GM19468 (cell line): ENCODE measurements around the gene MAD1L1.

Experiments
- ATAC-seq: cut with Tn5 transposase; IDR thresholded peaks from one replicate; pipeline ENCODE4 v1.9.1; 2021; ENCODE audit warnings: mild to moderate bottlenecking, moderate library complexity, moderate number of reproducible peaks; ENCODE audit not compliant: unreplicated experiment; ENCODE audit errors: extremely low read depth

The MAD1L1 gene

DNA sequence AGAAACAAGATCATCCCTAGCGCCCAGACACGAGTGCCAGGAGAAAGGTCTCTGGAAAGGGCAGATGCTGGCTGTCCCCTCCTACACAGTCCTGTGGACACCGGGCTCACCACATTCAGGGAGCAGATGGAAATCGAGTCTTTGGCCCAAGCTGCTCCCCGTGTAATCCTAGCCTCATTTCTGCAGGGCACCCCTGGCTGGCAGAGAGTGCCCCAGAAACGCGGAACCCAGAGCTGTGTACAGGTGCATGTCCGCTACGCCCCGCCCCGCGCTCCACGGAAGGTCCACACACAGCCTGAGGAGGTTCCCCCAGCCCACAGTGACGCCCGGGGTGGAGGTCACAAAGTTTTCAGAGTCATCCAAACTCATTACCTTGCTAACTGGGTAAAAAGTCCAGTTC is 202.8 kb downstream of the MAD1L1 start:
- ATAC-seq, result no peak

DNA sequence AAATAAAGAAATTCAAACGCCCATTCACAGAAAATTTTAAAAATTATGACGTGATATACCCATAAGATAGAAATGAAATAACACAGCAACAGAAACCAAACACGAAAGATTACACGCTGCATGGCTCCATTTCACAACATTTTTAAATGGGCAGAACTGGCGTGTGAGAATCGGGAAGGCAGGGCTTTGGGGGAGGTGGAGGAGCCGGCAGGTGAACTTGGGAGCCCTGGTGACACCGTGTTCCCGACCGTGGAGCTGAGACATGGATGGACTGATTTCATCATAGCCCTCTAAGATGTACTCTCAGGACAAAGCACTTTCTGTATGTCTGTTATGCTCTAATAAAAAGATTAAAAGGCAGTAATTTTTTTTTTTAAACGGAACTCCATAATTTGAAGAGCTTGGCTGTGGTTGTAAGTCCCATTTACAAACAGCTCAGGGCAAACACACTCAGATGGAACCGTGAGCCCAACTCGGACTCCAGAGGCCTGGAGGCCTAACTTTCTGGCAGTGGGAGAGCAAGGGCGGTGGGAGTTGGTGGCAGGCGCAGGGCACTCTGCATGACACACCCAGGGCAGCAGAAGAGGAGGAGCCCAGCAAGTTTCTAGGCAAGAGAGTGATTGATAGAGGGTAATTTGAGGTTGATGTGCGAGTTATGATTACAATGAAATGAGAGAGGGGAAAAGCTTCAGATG is 203.4 kb downstream of the MAD1L1 start:
- no peak for ATAC-seq

DNA sequence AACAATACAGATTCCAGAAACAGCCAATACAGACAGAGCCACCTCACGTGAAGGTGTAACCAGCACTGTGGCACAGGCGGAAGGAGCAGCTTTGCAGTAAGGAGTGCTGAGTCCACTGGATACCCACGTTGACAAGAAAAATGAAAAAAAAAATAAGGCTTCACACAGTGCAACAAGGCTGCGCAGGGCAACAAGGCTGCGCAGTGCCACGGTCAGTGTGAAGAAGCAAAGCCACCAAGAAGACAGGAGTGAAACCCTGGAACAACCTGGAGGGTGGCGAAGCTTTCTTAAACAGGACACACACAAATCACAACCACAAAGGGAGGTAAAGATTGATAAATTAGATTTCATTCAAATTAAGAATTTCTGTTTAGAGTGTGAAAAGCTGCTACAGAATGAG is 204.0 kb downstream of the MAD1L1 start:
- no peak for ATAC-seq

DNA sequence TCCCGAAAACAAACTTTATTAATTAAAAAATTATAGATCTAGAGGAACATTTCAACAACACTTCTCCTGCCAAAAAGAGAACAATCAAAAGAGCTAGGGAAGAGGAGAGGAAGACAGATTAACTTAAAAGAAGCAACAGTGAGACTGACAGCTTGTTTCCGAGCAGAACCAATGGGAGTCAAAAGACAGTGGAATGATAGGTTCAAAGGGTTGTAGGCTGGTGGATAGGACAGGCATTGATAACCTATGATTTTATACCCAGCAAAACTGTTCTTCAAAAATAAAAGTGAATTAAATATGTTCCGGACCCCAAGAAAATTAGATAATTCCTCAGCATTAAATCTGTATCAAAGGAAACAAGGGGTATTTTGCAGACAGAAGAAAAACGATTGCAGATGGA is 207.6 kb downstream of the MAD1L1 start:
- no peak for ATAC-seq

DNA sequence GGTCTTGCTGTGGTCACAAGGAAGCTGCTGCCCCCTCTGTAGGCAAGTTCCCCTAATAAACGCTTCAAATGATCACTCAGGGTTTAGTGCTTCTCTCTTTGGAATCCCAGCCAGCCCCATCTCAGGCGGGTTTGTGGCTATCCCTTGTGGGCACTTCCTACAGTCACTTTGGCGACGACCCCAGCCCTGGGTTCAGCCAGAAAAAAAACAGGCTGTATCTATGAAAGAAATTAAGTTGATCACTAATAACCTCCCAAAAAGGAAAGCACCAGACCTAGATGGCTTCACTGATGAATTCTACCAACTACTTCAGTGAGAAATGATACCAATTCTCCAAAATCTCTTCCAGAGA is 208.2 kb downstream of the MAD1L1 start:
- ATAC-seq, result no peak

DNA sequence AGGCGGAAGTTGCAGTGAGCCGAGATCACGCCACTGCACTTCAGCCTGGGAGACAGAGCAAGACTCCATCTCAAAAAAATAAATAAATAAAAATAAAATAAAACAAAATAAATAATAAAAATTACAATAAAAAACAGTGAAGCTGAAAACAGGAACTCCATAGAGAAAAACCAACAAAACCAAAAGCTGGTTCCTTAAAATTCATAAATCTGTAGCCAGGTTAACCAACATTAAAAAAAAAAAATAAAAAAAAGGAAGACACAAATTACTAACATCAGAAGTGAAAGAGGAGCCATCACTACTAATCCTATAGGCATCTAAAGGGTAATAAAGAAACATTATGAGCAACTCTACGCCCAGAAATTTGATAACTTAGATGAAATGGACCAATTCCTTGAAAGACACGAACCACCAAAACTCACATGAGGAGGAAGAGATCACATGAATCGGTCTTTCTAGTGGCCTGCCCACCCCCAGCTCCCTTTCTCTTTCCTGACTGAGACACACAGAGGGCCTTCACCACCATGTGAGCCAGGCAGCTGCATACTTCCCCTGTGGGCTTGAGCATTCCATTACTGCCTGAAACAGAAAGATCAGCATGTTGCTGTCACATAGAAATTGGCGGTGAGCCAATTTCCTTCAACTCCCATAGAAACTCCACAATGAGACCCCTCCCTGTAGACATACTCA is 208.7 kb downstream of the MAD1L1 start:
- no peak for ATAC-seq

DNA sequence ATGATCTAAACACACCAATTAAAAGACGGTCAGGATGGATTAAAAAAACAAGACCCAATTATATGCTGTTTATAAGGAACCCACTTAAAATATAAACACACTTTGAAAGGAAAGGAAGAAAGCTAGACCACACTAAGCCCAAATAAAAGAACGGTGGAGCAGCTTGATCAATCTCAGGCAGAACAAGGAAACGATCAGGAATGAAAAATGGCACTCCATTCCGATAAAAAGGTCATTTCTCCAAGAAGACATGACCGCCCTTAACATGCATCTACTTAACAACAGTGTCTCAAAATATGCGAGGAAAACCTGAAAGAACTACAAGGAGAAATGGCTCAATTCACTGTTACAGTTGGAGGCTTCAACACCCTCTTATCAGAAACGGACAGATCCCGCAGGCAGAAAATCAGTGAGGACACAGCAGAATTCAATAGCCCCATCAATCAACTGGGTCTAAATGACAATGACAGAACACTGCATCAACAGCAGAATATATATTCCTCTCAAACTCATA is 210.0 kb downstream of the MAD1L1 start:
- ATAC-seq, result no peak

DNA sequence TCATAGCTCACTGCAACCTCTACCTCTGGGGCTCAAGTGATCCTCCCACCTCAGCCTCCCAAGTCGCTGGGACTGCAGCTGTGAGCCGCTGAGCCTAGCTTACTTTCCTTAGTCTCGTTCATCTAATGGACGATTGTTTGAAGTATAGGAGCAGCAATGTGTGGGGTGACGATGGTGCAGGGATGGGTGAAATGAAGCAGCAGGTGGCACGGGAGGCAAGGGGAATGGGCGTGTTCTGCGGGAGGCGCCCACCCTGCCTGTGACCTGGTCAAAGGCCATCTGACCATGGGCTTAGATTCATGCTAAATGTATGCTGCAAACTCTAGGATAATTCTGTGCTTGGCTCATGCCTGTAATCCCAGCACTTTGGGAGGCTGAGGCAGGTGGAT is 210.7 kb downstream of the MAD1L1 start:
- no peak for ATAC-seq

DNA sequence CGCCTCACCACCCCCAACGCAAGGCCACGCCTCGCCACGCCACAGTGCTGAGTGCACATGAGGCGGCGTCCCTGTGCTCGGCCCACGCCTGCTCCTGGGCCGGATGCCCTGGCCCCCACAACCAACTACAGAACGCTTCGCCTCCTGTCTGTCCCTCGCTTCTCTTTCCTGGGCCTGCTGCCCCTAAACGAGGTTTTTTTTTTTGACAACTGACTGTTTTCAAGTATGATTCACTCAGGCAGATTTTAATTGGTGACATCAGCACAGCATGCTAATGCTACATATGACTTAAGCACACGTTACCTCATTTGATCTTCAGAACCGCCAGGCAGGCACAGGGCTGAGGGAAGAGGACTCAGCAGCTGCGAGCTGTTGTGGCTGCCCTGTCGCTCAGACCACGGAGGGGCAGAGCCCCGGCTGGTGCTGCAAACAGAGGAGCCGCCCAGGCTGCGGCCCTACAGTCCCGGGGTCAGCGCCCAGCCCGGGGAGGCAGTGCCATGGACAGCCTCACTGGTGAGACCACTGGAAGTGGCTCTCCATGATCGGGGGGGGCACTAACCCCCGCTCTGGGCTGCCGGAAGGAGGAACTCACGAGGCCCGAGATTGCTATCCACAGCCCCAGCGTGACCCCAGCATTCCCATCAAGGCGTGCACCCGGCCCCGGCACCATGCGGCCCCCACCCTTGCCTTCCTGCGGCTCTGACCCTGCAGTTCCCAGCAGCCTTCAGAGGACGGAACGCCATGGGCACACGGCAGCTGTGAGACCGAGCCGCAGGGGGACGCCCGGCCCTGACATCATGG is 212.8 kb downstream of the MAD1L1 start:
- no peak for ATAC-seq

DNA sequence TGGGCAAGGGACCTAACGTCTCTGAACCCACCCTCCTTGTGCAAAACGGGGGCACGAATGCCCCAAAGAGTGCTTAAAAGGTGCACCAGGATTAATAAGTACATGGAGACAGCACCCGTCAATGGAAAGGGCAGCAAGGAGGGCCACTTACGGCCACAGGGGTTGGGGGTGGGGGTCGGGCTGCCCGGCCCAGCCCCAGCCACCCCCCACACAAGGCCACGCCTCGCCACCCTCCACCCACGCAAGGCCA is 213.4 kb downstream of the MAD1L1 start:
- ATAC-seq, result no peak

DNA sequence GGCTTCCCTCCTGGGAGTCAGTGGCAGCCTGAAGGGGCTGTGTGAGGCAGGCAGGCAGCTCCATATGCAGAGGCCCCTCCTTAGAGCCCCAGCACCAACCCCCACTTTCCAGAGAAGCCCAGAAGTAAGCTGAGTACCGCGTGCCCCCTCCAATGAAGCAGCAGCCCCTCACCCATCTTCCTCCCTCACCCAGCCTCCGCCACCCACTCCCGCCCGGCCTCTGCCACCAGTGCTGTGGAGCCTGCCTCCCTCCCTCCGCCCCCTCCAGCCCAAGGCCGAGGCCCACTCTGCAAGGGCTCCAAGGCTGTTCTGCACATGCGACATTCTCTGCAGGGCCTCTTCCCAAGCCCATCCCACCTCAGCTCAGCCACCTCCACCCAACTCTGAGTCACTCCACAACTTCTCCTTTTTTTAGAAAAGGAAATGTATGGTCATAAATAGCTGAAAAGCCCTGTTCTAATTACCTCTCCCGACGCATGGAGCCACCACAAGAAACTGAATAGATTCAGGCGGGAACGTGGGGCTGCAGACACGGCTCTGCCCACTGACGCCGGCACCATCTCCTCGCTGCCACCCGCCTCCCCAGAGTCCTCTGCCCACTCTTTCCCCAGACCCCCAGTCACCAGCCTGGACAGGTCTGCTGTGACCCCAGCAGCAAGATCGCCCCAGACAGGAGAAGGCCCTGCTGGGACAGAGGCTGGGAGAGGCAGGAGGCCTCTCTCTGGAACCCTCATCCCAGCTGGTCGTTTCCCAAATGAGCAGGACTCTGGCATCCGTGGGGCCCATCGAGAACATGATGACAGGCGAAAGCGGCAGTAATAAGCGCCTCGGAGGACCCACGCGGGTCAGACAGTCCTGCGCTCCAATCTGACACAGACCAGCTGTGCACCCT is 213.9 kb downstream of the MAD1L1 start:
- ATAC-seq, result no peak

DNA sequence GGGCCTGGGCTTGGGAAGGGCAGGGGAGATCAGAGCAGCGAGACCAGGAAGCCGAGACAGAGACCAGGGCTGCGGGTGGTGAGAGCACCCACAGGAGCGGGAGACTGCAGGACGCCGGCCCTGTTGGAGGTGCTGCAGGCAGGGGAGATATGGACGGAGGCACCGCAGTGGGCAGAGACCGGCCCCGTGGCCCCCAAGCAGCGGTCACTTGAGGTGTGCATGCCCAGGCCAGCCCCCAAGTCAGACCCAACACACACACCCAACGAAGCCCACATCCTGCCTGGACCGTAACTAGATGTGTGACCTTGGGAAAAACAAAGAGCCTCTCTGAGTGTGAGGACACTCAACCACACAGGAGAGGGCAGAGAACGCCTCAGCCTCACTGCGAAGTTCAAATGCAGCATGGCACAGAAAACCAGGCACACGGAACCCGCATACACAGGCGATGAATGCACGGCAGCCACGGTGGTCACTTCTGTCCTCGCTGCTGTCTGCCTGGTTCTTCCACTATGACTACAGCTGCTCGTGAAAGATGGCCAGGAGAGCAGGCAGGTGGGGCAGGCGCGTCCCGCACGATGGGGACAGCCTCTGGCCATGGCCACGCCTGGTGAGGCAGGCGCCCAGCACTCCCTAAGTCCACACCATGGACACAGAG is 214.7 kb downstream of the MAD1L1 start:
- no peak for ATAC-seq

DNA sequence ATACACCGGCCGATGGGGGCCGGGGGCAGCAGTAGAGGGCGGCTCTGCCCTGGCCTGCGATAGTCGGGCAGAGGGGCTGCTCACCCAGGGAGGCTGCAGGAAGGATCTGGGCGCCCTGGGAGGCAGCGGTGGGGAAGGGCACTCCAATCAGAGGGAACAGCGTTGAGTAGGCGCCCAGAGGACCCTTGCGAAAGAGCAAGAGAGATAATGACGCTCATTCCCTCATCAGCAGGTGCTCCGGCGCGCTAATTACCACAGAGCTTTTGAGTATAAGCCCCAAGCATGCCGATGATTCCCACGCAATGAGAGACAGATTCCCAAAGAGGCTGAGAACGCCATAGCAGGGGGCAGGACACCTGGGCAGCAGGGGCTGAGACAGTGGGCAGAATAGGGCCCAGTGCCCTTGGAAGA is 215.3 kb downstream of the MAD1L1 start:
- no peak for ATAC-seq

DNA sequence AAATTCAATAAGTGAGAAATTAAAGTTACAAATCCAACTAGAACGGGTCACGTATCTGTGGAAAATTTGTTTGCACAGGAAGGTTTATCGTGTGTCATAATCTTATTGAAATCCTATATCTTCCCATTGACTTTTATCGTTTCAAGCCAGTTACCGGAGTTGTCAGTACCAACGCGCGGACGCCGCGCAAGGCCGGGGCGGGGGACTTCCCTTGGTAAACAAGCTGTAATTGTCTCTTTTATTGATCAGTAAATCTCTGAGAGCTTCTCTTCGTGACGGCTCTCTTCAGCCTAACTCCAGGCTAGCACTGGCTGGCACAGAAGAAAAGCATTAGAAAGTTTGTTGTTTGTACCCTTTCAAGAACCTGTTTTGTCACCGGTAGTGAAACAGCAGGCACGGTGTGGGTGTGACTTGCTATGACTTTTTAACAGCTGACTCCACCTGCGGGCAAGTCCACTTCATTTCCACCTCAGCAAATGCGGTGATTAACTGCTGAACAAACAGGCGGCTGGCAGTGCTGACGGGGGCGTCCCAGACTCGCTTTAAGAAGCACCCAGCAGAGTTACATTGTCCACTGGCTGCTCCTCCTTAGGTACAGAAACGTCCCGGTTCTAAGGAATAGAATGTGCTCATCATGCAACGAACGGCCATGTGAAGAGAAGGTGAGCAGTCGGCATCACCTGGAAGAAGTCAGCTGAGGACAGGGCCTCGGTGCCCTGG is 215.8 kb downstream of the MAD1L1 start:
- ATAC-seq, result no peak

DNA sequence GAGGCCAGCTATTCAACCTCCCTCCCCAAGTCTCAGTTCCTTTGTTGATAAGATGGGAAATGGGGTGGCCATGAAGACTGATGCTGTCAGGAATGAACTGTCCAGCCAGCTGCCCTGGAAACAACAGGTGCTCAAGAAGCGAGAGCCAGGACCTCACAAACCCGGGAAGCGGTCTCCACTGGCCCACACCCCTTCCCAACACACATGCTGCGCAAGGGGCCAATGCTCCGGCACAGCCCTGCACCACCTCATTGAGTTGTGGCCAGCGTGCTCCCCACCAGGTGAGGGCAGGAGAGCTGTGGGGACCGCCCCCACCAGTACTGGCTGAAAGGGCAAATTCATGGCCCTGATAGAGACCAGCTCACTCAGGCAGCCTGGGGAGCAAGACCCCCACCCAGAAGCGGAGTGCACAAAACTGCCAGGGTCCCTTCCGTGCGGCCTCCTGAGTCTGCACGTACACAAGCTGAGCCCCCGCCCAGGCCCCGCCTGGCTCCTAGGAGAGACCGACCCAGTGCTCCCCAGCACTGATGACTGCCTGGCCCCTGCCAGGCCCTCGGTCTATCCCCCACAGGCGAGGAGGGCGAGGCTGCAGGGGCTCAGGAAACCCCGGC is 216.6 kb downstream of the MAD1L1 start:
- no peak for ATAC-seq

DNA sequence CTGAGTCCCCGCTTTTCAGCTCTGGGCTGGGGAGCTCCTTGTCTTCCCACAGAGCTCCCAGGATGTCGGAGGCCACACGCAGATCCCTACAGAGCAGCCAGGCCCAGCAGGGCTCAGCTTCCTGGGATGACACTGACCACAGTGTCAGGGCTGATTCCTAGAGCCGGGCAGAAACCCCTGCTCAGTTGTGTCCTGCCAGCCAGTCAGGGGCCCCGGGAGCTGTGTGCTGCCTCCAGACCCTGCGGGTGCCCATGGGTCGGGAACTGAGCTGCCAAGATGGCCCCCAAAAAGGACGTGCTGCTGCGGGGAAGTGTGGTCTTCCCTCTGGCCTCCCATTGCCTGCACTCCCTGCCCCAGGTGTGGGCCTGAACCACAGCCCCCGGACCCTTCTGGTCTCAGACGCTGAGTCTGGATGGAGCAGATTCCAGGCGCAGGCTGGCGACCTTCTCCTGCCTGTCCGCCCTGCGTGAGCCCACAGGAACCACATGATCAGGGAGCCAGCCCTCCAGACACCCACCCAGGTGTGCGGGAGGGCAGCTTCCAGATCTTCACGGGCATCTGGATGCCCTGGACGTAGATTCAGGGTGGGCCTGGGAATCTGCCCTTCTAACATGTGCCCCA is 217.4 kb downstream of the MAD1L1 start:
- no peak for ATAC-seq

DNA sequence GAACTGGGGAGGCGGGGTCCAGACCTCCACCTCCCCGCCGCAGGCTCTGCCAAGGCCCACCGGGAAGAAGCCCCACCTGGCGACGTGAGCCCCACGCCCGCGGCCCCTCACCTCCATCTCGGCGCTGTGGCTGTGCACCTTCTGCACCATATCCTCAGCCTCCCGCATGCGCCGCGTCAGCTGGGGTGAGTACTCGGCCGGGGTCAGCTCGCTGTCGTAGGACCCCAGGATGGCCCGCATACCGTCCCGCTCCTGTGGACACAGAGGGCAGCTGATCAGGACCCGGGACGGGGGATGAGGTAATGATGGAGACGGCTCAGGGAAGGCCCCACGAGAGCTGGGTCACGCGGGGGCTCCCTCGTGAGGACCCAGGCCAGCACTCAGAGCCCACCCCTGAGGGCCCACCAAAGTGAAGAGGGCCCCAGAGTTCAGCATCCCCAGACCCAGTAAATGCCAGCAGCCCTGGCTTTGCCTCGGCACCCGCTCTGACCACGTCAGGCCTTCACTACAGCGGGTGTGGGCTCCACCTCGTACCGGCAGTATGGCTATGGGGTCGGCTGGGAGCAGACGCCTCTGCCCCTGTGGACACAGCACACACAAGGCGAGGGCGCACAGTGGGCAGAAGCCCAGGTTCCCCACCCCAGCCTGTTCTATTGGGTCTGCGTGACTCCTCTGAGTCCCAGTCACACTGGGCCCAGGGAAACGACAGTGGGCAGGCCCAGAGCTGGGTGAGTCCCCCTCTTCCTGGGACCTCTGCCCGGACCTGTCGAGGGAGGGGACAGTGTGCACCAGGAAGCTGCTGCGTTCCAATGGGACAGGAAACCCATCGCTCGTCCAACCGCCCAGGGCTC is 218.1 kb downstream of the MAD1L1 start:
- ATAC-seq, result no peak
